Measurements from ENCODE around the gene MISP.
"Not testable (repeated sequence)": the region's sequence is repeated elsewhere in the genome, so short reads cannot be mapped to it uniquely, and the experiment has no call there.

Gene MISP, protein sequence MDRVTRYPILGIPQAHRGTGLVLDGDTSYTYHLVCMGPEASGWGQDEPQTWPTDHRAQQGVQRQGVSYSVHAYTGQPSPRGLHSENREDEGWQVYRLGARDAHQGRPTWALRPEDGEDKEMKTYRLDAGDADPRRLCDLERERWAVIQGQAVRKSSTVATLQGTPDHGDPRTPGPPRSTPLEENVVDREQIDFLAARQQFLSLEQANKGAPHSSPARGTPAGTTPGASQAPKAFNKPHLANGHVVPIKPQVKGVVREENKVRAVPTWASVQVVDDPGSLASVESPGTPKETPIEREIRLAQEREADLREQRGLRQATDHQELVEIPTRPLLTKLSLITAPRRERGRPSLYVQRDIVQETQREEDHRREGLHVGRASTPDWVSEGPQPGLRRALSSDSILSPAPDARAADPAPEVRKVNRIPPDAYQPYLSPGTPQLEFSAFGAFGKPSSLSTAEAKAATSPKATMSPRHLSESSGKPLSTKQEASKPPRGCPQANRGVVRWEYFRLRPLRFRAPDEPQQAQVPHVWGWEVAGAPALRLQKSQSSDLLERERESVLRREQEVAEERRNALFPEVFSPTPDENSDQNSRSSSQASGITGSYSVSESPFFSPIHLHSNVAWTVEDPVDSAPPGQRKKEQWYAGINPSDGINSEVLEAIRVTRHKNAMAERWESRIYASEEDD
- 0 reads per million in 2 donors for total RNA-seq

DNA sequence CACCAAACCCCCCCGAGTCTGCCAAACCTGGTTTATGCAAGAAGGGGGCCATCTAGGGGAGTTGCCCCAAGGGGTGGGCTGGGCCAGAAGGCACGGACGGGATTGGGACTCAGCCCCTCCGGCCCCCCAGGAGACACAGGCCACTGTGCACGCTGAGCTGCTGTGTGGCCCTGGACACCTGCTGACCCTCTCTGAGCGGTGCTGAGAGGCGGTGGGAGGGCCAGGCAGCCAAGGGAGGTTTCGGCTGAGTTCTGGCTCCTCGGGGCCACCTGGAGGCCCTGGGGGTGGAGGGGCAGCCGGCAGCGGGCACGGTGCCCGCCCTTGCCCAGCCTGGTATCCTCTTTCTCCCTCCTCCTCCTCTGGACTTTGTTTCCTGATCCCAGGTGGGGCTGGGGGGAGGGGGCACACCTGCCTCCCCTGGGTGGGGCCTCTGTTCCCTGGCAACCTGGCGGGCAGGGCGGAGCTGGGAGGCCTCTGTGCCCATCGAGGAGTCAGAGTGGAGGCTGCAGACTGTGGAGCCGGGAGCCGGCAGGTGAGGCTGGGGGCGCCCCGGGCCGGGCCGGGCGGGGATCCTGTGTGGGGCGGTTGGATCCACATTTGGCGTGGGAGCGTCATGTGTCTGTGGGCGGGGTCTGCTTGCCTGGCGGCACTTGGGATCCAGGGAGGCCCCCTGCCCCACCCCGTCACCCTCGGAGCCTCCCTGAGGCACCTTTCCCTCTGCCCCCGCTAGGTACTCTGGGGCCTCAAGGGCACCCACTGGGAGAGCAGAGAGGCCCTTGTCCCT lies at the start of gene MISP:
TSS of gene MISP (plus strand) at position 473 of the 784 bp plus-strand sequence. CDS start 5,835 bp downstream, outside the sequence.
- DNase-seq, result no peak

DNA sequence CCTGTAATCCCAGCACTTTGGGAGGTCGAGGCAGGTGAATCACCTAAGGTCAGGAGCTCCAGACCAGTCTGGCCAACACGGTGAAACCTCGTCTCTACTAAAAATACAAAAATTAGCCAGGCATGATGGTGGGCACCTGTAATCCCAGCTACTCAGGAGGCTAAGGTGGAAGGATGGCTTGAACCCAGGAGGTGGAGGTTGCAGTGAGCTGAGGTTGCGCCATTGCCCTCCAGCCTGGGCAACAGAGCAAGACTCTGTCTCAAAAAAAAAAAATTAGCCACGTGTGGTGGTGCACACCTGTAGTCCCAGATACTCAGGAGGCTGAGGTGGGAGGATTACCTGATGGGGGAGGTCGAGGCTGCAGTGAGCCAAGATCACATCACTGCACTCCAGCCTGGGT lies 48.1 kb upstream of the MISP start:
- not testable (repeated sequence) for DNase-seq

DNA sequence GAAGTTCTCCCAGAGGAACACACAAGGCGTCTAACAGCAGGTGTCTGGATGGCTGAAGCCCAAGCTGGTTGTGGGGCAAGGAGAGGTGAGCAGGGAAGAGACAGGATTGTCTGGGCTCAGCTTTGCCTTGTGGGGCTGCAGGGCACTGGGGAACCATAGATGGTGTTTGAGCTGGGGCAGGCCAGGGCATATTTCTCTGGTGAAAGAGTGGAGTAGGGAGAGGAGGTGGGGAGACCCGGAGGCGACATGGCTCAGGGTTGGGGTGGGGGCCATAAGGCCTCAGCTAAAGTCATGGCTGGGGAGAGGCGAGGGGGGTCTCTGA lies 47.6 kb upstream of the MISP start:
- no peak for DNase-seq

DNA sequence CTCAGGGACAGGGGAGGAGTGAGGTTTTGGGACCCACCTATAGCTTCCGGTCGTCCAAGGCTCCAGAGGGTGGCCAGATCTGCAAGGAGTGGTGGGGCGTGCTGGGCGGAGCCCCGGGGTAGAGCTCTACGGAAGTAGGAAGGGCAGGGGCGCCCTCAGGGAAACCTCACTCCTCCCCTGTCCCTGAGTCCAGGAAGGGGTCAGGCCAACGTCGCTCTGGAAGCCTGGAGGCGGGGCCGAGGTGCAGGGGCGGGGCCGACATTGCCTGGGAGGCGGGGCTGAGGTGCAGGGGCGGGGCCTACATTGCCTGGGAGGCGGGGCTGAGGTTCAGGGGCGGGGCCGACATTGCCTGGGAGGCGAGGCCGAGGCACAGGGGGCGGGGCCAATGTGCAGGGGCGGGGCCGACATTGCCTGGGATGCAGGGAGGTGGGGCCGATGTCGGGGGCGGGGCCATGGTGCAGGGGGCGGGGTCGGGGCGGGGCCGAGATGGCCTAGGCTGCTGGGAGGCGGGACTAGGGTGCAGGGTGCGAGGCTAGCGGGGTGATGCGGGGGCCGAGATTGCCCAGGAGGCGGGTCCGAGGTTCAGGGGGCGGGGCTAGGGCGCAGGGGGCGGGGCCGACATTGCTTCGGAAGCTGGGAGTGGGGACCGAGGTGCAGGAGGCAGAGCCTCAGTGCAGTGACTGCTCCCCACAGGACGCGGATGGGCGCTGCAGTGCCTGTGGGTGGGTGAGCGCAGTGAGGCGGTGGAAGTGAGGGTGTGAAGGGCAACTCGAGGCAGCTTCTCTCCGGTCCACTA lies 47.1 kb upstream of the MISP start:
- peak; percentile 66 for DNase-seq

DNA sequence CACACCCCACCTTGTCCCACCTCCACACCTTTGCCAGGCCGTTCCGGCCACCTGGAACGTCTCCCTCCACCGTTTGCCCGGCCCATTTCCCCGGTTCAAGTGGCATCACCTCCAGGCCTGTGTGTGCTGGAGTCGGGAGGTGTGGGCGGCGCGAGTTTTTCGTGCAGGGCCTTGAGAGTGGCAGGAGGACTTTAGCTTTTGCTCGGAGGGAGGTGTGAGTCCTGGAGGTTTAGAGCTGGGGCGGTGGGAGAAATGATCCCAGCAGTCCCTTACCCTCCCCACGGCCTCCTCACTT lies 46.5 kb upstream of the MISP start:
- no peak for DNase-seq

DNA sequence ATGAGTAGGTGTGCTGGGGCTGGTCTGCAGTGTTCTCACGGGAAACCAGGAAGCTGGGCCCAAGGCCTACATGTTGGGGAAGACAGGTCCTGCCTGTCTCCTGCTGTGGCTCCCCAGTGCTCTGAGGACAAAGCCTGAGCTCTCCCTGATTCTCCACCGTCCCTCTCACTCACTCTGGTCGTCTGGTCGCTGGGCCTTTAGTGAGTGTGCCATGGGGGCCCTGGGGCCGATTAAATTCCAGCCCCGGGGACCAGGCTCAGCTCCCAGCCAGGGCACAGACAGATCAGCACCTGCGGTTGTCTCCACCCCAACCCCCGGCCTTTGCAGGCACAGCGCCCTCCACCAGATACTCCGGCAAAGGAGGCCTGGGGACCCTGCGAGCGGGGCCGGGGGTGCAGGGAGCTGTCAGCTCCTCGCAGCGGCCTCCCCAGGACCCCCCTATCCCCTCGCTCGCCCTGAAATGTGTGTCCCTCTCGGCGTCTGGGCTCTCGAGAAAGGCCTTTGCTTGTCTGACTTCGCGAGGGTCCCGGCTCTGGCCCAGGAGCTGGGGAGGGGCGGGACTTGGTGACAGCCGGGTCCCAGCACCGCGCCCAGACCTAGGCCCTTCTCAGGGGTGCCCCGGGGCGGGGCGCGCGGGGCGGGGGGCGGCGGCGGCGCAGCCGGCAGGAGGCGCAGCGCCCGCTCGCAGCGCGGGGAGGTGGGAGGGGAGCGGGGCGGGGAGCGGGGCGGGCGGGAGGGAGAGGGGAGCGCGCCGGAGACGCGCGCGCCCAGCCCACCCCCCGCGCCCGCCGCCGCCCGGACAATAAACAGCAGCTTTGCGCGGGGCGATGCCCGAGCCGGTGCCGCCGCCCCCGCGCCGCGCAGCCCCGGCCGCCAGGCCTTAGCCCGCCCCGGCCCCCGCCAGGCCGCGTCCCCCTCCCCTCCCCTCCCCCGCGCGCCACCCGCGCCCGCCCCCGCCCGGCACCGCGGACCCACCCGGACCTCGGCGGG lies 42.5 kb upstream of the MISP start, which contains the start of gene PALM:
TSS of gene PALM (plus strand) at position 782 of the 990 bp plus-strand sequence. CDS start 212 bp downstream, outside the sequence.
- no peak for DNase-seq

DNA sequence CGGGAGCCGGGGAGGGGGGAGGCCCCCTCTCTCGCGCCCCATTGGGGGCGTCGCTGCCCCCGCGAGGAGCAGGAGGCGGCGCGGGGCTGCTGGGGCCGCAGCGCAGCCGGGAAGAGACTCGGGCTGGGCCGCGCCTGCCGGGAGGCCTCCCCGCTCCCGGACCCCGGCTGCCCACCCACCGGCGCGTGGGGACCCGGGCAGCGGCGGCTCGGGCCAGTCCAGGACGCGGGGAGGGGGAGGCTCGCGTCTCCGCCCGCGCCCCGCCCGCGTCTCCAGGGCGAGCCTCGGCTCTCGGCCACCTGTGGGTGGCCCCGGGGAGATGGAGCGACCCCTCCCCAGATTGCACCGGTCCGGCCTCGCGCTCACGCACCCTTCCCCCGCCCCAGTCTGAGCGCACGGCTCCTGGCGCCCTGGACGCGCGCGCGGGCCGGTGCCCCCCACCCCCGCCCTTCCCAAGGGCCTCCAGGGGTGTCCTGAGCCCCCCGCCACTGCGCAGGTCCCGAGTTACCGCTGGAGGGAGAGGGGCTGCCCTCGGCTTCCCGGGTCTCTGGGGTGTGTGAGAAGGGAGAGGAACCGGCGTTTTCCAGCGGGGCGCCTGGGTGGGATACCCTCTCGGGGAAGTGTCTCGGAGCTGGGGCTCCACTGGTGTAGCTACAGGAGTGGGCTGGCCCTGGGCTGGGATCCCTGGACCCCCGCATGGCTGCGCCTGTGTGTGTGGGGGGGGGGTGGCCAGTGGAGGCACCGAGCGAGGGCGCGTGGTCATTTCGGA lies 41.5 kb upstream of the MISP start:
- DNase-seq, result no peak

DNA sequence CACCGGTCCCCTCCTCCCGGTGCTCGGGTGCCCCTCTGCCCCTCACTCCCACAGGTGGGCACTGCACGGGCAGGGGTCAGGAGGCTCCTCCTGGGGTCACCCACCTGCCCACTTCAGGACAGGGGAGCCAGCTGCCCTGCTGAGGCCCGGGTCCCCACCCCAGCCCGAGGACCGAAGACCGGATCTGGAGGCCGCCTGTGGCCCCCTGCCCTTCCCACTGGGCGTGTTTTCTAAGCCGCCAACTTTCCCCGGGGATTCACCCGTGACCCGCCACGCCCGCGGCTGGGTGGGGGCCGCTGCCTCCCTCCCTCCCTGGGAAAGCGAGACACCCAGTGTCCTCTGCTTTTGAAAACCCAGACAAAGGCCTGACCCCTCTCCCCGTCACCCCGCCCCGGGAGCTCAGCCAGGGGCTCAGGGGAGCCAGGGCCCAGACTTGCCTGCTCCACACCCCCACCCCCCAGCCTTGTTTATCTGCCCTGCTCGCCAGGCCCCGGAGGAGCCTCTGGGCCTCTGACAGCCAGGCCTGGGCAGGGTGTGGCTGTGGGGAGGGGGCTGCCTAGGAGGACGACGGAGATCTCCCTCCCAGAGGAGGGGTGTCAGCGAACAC lies 40.8 kb upstream of the MISP start:
- no peak for DNase-seq

DNA sequence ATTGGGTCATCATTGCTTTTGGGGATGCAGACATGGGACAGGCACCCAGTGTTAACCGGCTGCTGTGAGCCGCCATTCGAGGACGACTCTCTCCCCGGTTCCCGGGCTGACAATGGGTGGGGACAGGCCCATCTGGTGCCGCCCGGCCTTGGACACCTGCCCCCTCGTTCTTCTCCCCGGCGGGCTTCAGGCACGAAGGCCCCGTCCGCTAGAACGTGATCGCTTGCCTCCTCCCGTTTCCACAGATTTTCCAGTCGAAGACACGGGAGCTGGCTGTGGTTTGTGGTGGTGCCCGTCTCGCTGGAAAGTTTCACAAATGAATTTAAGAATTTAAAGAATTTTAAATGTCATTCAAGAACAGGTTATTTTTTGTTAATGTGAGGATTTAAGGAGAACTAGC lies 40.1 kb upstream of the MISP start:
- no peak for DNase-seq

DNA sequence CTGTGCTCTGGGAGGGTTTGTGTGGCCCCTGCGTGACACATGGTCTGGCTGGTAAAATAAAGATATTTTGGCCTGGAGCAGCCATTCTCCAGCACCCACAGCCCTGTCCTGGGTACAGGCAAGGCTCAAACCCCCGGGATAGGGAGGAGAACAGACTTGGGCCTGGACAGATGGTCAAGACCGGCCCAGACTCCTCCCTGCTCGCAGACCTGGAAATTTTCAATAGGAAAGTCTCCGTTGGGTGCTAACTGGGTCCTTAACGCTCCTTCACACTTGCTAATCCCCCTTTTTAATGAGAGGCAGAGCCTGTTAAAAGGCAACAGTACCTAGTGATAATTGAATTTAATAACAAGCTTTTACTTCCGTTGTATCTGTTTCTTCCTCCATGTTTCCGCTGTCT lies 39.7 kb upstream of the MISP start:
- DNase-seq, result no peak

DNA sequence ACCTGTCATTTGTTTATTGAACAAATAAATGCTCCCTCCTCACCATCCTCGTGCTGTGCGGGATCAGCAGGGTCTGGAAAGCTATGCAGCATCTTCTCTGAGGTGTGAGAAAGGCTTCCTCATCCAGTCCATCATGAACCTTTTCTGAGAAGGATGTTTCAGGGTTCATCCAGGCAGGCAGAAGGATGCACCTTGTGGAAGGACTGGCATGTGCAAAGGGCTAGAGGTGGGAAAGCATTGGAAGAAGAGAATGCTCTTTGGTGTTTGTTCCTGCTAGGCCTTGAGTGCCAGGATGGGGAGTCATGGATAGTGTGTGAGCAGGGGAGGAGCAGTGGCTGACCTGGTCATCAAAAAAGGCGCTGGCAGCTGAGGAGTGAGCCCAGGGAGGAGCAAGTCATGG lies 35.6 kb upstream of the MISP start:
- DNase-seq, result no peak

DNA sequence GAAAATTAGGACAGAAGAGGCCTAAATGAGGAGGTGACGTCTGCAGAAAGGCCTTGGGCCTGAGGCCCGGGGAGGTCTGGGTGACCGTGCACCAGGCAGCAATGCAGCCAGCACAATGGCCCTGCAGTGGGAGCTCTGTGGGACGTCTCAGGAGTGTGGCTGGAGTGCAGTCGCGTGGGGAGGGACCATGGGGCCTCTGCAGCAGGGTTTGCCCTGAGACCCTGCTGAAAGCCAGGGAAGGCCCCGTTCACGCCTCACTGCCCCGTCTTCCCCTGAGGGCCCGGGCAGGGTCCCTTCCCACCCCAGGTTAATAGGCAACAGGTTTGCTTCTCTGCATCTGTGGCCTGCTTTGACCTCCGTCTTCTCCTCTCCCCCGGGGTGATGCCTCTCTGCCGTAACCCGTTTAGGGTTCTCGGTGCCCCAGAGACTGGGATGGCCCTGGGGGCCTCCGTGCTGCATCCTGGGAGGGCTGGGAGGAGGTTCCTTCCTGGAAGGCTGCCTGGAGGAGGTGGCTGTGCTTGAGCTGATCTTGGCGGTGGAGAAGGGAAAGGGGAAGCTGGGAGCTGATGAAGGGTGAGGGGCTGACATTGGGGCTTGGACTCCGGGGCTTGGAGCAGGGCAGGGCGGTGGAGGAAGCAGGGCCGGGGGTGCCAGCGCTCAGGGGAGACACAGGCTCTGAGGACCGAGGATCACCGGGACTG lies 32.5 kb upstream of the MISP start:
- DNase-seq, result no peak

DNA sequence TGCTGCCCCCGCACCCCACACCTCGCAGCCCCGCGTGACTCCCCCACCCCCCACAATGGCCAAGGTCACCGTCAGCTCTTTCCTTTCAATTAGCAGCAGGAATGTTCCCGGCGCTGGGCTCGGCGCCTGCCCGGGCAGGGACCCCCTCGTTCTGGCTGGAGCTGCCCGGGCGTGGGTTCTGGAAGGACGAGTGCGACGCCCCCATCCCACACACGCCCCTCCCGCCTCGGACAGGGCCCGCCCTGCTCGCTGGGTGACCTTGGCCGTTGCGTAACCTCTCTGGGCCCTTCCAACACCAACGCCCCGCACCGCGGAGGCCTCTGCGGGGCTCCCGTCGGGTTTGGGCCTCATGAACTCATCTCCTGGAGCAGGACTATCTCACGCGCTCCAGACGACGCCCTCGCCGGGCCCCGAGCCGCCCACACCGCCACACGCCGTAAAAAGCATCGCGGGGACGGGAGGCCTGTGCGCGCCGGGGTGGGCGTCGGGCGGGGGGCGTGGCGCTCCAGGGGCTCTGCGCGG lies 31.9 kb upstream of the MISP start:
- DNase-seq, result no peak

DNA sequence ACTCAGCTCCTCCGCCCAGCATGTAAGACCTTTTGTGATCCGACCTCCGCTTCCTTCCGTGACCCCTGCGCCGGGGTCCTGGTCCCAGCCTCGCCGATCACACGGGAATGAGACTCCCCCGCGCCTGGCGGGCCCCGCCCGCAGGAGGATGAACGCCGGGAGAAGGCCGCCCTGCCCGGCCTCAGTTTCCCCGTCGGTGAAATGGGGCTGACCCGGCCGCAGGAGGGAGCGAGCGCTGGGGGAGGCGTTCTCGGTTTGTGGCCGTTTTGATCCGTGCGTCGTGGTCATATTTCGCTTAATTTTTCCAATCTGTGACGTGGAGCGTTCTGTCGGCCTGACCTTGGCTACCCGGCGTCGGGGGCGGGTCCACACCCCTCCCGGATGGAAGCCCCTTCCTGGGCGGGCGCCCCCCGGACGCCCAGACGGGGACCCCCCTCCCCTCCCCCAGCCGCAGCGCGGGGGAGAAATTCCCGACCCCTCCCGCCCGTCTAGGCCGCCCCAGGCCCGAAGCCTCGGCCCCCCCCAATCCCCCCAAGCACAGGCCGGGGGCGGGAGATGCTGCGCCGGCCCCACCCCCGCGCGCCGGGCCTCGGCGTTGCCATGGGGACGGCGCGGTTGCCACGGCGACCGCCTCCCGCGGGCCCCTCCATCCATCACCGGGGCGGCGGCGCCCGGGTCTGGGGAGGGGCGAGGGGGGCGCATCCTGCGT lies 31.1 kb upstream of the MISP start:
- DNase-seq, result no peak

DNA sequence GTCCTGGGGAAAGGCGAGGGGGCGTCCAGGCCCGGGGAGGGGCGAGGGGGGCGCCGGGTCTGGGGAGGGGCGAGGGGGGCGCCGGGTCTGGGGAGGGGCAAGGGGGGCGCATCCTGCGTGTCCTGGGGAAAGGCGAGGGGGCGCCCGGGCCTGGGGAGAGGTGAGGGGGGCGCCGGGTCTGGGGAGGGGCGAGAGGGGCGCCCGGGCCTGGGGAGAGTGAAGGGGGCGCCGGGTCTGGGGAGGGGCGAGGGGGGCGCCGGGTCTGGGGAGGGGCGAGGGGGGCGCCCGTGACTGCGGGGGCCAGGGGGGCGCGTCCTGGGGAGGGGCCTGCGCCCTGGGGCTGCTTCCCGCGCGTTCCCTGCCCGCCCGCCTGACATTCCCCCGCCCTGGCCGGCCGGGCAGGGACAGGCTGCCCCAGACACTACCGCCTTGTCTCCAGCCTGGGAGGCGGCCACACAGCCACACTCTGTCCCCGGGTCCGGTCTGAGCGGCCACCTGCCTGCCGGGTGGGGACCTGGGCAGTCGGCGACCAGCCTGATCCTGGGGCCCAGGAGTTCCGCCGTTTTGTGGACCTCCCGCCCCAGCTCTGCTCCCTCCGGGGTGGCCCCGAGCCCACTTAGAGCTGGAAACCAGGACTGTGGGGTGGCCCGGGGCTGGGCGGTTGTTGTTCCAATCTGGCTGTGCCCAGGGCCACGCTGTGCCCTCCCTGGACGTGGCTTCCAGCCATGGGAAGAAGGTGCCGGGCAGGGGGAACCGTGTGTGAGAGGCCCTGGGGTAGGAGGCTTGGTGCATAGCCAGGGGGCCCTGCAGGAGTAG lies 30.4 kb upstream of the MISP start:
- no peak for DNase-seq

DNA sequence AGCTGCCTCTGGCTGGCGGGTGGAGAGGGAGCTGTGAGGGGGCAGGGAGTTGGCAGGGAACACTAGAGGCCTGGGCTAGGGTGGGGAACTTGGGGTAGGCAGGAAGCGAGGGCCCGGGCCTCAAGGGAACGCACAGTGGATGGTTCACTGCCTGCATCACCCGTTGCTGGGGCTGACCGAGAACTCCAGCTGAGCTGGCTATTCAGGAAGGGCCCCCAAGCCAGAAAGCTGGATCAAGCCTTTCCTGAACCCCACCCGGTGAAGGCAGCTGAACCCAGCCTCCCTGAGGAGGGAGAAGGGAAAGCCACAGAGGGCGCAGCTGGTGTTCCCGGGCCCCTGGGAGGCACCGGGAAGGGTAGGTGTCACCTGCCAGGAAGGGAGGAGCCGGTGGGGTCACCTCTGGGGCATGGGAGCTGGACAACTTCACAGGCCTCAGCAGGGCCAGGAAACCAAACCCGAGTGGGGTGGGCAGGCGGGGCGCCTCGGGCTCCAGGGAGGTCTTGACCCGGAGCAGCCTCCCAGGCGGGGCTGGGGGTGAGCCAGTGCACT lies 28.3 kb upstream of the MISP start:
- no peak for DNase-seq

DNA sequence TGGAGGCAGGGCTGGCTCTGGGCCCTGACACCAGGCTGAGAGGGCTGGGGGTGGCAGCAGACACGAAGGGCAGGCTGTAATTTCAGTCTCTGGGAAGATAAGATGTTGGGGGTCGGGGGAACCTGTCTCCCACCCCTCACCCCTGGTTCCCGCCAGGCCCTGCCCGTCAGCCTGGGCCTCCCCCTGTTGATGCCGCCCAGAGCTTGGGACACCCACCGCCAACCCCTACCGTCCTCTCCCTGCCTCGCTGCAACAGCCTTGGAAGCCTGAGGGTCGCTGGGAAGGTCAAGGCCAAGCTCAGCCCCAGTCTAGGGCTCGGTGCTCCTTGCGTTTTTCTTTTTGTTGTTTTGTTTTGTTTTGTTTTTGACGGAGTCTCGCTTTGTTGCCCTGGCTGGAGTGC lies 27.7 kb upstream of the MISP start:
- no peak for DNase-seq

DNA sequence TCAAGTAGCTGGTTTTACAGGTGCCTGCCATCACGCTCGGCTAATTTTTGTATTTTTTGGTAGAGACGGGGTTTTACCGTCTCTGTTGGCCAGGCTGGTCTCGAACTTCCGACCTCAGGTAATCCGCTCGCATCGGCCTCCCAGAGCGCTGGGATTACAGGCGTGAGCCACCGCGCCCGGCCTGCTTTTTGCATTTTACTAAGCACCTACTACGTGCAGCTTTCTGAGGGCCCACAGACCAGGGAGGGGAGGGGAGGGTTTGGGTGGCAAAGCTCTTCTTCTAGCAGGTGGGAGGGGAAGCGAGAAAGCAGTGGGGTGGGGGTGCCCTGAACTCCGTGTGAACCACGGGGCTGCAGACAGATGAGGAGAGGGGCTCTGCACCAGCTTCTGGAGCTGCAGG lies 27.2 kb upstream of the MISP start:
- no peak for DNase-seq

All from T-helper 9 cell (primary cell).